GM18873 (cell line): ENCODE data around the gene ZCCHC13.
"Not testable (repeated sequence)": the region's sequence is repeated elsewhere in the genome, so short reads cannot be mapped to it uniquely, and the experiment has no call there.

ENCODE experiments used
- ATAC-seq: cut with Tn5 transposase; IDR thresholded peaks from one replicate; pipeline ENCODE4 v1.9.1; 2021; ENCODE audit warnings: mild to moderate bottlenecking, moderate library complexity, moderate number of reproducible peaks; ENCODE audit not compliant: unreplicated experiment, low FRiP score

Gene ZCCHC13

DNA sequence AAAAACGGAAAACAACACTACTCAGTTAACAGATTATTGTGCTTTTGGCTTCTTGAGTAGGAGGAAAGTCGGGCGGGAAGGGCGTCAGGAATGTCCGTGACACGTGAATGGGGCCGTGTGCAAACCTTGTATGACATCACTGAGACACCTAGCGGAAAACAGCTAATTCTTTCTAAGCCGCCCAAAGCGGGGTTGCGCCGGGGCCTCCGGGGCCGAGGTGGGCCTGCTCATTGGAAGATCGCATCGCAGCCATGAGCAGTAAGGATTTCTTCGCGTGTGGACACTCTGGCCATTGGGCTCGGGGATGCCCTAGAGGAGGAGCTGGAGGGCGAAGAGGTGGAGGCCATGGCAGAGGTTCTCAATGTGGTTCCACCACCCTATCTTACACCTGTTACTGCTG, at the start of gene ZCCHC13:
ZCCHC13 (plus strand) TSS at position 165 of the 400 bp plus-strand sequence; CDS start at position 252, 87 bp downstream.
- no peak for ATAC-seq

DNA sequence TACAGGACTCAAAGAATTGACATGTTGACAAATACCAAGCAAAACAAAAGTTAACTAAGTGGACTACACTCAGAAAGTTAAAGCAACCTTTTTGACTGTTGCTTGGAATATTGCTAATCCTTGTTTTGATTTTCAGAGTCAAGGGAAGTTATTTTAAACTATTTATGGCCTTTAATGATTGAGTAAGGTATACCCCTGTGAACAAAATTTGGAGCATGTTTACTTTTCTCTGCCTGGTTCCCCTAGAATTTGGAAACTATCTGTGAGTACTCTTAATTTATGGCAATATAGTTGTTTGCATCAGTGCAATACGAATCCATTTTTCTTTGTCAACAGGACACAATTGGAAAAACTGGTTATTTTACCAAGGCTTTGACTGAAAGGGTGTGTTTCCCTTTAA, 45.9 kb upstream of the ZCCHC13 start:
- not testable (repeated sequence) for ATAC-seq

DNA sequence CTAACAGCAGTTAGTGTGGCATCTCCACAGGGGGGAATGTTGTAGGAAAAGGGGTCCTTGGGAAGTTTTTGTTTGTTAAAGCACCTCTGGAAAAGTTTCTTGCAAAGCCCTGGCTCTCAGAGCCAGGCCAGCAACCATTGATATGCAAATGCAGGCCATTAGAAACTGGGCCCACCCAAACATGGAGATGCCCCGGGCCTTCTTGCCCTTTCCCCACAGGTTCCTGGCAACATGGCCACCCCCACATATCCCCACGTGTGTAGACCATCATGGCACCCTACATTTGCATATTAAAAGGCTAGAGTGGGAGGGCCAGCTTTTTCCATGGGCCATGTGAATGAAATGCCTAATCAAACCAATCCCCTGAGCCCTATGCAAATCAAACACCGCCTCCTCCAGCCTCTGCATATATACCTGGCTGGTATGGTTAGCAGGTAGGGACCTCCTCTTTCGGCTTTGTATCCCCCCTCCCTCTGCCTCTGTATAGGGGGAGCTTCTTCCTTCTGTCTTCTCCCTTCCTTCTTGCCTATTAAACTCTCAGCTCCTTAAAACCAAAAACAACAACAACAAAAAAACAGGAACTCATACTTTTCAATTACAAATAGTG, 44.0 kb upstream of the ZCCHC13 start:
- no peak for ATAC-seq

- ATAC-seq, result no peak
Observed at GRCh38 chrX:74262452-74263209, 41.3 kb upstream of the ZCCHC13 start.

DNA sequence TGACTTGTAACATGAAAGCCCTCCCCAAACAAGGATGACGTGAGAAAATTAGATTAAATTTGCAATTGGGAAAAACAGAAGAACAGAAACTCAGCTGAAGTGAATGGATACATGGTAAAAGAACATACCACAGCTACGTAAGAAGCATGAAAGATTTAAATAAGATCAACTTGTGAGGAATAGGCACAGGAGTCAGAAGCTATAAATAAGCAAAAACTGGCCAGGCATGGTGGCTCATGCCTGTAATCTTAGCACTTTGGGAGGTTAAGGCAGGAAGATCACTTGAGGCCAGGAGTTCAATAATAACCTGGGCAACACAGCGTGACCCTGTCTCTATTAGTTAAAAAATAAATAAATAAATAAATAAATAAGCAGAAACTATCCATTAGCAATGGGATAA, 33.6 kb upstream of the ZCCHC13 start:
- no peak for ATAC-seq

GRCh38 chrX:74272230-74272629, 31.8 kb upstream of the ZCCHC13 start:
- no peak for ATAC-seq

- no peak for ATAC-seq
Observed at GRCh38 chrX:74274516-74274915, 29.5 kb upstream of the ZCCHC13 start.

DNA sequence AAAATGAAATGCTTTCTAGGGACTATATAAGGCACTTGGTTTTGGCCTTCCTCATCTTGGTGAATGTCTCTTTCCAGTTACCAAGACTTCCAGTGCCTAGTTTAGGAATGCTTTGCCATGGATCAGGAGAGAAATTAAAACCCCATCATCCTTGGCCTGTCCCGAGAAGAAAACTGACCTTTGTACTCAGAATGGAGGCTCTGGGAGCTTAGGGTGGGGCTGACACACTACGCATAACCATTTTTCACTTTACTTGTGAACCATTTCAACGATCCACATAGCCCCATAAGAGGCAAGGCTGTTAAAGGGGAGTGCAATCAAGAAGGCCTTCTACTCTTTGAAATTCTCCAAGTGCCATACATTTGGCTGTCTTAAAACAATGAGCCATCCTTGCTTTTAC, 26.7 kb upstream of the ZCCHC13 start:
- no peak for ATAC-seq

DNA sequence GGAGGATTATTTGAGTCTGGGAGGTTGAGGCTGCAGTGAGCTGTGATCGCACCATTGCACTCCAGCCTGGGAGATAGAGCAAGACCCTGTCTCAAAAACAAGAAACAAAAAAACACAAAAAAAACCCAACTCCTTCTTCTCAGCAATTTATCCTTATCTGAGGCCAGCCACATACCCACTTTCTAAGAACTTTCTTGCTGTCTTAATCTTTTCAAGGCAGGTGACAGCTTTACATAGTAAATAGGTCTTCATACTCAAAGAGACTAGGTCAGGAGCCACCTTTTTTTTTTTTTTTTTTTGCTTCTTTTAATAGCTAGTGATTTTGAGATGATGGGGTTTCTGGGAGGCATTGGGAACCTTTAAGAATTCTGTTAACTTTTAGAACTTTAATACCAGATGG, 26.1 kb upstream of the ZCCHC13 start:
- ATAC-seq, result no peak

DNA sequence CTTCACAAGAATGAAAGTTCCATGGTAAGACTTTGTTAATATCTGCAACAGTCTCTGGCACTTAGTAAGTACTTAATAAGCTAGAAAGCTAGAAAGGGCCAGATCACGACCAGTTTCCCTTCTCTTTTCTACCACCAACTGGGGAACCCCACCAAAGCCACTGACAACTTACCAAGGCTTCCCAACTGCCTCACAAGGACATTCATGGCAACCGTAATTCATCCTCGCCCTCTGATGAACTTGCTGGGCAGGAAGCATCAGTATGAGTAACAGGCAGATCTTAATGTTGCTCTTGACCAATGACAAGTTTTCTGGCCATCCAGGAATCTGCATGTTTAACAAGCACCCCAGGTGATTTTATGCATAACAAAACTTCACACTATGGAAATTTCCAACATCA, 23.2 kb upstream of the ZCCHC13 start:
- peak; percentile 55 for ATAC-seq

DNA sequence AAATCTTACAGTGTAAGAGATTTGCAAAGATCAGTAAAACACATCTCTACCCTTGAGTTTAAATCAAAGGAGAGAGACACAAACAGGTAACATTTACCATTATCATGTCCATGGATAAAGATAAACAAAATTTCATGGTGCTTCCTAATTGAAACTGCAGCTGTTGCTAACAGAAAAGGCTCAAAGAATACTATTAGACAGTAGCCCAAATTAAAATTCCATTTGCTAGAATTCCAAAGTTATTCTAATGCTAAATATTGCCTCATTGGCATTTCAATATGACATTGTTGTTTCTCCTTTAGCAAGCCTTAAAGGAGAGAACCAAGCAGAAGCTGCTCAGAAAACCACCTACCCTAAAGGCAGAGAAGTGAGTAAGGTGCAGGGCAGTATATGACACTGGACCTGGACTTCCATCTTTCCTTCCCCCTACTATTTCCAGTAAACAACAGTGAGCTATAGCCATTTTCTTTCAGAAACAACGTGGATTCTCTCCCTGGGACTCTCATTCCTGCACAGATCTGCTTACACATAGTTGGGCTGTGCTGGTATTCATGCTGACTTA, 19.5 kb upstream of the ZCCHC13 start:
- ATAC-seq, result no peak

GRCh38 chrX:74286950-74287740, 16.8 kb upstream of the ZCCHC13 start:
- no peak for ATAC-seq

DNA sequence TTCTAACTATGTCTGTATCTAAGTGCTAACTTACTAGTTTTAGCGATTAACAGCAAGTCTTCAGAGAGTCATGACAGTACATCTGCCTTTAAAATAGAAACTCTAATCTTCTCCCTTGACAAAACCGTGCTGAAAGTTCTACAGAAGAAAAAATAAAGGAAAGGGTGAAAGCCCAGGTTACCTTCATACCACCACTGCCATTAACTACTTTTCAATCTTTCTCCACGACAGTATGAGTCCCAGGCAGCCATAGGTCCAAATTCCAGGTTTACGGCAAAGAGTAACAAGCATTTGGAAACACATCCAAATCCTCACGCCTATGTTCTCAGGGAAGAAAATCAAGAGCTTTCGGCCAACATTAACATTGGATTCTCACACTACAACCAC, 12.4 kb upstream of the ZCCHC13 start:
- ATAC-seq, result no peak

GRCh38 chrX:74291964-74292807, 11.8 kb upstream of the ZCCHC13 start:
- ATAC-seq, result peak; percentile 76

GRCh38 chrX:74292808-74293123, 11.2 kb upstream of the ZCCHC13 start:
- ATAC-seq, result no peak

DNA sequence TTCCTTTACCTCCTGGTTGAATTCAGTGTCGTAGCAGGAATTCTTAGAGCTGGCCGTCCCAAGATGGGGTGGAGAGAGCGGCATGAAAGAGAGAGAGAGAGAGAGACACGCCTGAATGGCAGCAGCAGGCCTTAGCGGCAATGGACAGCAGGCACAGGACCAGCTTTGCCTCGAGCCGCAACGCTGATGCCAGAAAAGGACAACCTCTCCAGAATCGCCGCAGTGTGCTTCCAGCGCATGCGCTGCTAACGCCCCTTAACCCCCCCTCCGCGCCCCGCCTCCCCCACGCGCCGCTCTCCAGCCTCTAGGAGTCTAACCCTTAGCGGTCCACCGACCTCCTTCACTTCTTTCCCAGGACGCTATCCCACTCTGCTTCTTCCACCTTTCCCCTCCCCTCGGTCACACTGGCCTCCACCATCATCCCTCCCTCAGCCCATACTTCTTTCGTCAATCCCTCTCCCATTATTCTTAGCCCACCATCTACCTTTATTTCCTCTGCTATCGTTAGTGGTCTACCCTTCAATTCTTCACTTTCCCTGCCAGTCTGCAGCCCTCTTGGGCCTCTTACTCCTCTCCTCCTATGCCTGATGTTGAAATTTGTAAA, 10.5 kb upstream of the ZCCHC13 start:
- no peak for ATAC-seq

DNA sequence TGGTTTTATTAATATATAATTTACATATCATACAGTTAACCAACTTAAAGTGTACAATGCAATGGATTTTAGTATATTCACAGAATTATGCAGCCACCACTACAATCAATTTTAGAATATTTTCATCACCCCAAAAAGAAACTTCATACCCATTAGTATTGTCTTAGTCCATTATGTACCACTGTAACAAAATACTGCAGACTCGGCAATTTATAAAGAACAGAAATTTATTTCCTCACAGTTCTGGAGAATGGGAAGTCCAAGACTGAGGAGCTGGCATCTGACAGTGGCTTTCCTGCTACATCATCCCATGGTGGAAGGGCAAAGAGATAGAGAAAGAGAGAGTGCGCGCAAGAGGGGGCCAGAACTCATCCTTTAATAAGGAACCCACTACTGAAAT, 8.9 kb upstream of the ZCCHC13 start:
- no peak for ATAC-seq

DNA sequence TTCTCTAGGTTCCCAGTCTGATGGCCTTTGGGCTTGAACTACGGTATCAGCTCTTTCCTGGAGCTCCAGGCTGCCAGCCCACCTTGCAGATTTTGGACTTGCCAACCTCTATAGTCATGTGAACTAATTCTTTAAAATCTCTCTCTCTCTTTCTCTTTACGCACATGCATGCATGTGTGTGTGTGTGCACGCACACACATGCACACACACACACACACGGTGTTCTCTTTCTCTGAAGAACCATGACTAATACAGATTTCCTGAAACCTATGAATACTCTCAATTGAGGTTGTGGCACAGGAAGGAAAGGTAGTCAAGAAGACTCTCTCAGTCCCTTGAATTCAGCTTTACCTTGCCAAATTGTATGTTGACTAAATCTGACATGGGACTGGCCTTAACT, 6.2 kb upstream of the ZCCHC13 start:
- ATAC-seq, result no peak

DNA sequence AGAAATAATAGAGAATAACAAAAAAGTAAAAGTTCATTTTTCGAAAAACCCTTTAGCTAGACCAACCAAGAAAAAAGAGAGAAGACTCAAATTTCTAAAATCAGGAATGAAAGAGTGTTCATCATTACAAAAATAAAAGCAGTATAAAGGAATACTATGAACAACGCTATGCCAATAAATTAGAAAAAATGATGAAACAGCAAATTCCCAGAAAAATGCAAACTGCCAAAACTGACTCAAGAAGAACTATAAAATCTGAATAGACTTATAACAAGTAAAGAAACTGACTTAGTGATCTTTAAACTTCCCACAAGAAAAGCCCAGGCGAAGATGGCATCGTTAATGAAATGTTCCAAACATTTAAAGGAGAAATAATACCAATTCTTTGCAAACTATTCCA, 3.1 kb upstream of the ZCCHC13 start:
- no peak for ATAC-seq

GRCh38 chrX:74318672-74319071, 14.7 kb downstream of the ZCCHC13 start:
- ATAC-seq, result no peak
